MM.1S (cell line): Measurements from ENCODE around the gene ZNHIT6.

ENCODE experiments used
- DNase-seq: peaks from one replicate; pipeline ENCODE4 v3.0.0-alpha.2; 2015
- H2AFZ ChIP-seq: fragments of 300-600 bp; sonication (generic); 2 replicates; pipeline ENCODE4 v1.6.0; 2016; ENCODE audit warnings: antibody characterized with exemption, low read length
- H3F3A ChIP-seq: fragments of 300-600 bp; sonication (generic); 2 replicates; pipeline ENCODE4 v1.6.1; 2016; ENCODE audit warnings: mild to moderate bottlenecking, antibody characterized with exemption, low read length, moderate library complexity, mixed read lengths; ENCODE audit not compliant: insufficient read depth
- H3K27ac ChIP-seq: fragments of 300-600 bp; sonication (generic); 2 replicates; pipeline ENCODE4 v1.5.1; 2016; ENCODE audit warnings: mild to moderate bottlenecking, low read length
- H3K27me3 ChIP-seq: fragments of 300-600 bp; sonication (generic); replicated peaks from 2 replicates; pipeline ENCODE4 v1.6.0; 2016; ENCODE audit warnings: low read length; ENCODE audit not compliant: insufficient read depth
- H3K36me3 ChIP-seq: fragments of 300-600 bp; sonication (generic); replicated peaks from 2 replicates; pipeline ENCODE4 v1.6.1; 2016; ENCODE audit warnings: mild to moderate bottlenecking, low read length, mixed read lengths; ENCODE audit not compliant: insufficient read depth
- H3K4me1 ChIP-seq: fragments of 300-600 bp; sonication (generic); 2 replicates; pipeline ENCODE4 v1.6.1; 2016; ENCODE audit warnings: low read length, mixed read lengths
- H3K4me2 ChIP-seq: fragments of 300-600 bp; sonication (generic); 2 replicates; pipeline ENCODE4 v1.6.0; 2016; ENCODE audit warnings: low read depth, low read length
- H3K4me3 ChIP-seq: fragments of 300-600 bp; sonication (generic); 2 replicates; pipeline ENCODE4 v1.5.1; 2016; ENCODE audit warnings: low read length, mixed read lengths
- H3K79me2 ChIP-seq: fragments of 300-600 bp; sonication (generic); 2 replicates; pipeline ENCODE4 v1.6.1; 2016; ENCODE audit warnings: mixed run types, low read length, mixed read lengths
- H3K9ac ChIP-seq: fragments of 300-600 bp; sonication (generic); 2 replicates; pipeline ENCODE4 v1.6.1; 2016; ENCODE audit warnings: low read length, mixed read lengths
- H3K9me2 ChIP-seq: fragments of 300-600 bp; sonication (generic); replicated peaks from 2 replicates; pipeline ENCODE4 v1.6.1; 2016; ENCODE audit warnings: mild to moderate bottlenecking, low read length, mixed read lengths; ENCODE audit not compliant: insufficient read depth
- H3K9me3 ChIP-seq: fragments of 300-600 bp; sonication (generic); replicated peaks from 2 replicates; pipeline ENCODE4 v1.6.1; 2016; ENCODE audit warnings: mild to moderate bottlenecking, low read length, mixed read lengths; ENCODE audit not compliant: insufficient read depth
- H4K20me1 ChIP-seq: fragments of 300-600 bp; sonication (generic); 2 replicates; pipeline ENCODE4 v1.6.1; 2016; ENCODE audit warnings: mild to moderate bottlenecking, low read length, moderate library complexity, mixed read lengths; ENCODE audit not compliant: insufficient read depth
- EZH2 ChIP-seq: fragments of 300-600 bp; sonication (generic); optimal IDR thresholded peaks from 2 replicates; pipeline ENCODE3; 2017; ENCODE audit warnings: low read depth, mild to moderate bottlenecking, antibody characterized with exemption, low read length, mixed read lengths
- EZH2phosphoT487 ChIP-seq: fragments of 300-600 bp; sonication (generic); IDR thresholded peaks from 2 replicates; pipeline ENCODE4 v1.6.1; 2018; ENCODE audit warnings: antibody characterized with exemption, low read length
- TF ChIP-seq, protein P1 (sequence below): fragments of 300-600 bp; sonication (generic); IDR thresholded peaks from 2 replicates; pipeline ENCODE4 v1.5.1; 2016; ENCODE audit warnings: antibody characterized with exemption, low read length, mixed read lengths

The ZNHIT6 gene, protein sequence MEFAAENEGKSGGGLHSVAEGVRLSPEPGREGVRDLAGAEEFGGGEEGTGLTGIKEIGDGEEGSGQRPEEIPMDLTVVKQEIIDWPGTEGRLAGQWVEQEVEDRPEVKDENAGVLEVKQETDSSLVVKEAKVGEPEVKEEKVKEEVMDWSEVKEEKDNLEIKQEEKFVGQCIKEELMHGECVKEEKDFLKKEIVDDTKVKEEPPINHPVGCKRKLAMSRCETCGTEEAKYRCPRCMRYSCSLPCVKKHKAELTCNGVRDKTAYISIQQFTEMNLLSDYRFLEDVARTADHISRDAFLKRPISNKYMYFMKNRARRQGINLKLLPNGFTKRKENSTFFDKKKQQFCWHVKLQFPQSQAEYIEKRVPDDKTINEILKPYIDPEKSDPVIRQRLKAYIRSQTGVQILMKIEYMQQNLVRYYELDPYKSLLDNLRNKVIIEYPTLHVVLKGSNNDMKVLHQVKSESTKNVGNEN

DNA sequence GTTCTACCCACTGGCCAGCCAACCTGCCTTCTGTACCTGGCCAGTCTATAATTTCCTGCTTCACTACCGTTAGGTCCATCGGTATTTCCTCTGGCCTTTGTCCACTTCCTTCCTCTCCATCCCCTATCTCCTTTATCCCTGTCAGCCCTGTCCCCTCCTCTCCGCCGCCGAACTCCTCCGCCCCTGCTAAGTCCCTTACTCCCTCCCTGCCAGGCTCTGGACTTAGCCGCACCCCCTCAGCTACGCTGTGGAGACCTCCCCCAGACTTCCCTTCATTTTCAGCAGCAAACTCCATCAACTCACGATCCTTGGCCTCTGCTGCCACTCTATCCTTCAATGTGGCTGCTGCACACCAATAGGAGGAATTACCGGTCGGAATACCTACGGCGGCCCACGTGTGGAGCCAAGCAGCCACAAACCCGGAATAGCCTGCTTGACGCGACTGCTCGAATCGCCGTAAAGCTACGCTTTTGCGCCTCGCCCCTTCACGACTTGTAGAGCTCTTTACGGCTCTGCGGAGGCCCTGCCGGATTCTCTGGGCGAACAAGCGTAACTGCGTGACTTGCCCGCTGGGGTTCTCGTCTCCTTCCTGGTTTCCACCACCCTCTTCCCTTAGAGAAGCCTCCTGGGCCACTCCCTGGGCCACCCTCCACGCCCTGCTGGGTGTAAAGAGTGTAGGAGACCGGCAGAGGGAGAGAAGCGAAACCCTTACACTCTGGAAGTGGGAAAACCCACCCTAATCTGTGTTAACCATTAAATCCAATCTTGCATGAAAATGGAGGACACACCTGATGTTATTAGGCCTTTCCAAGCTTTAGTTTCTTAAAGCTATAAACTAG lies at the start of gene ZNHIT6:
Gene ZNHIT6, minus strand, starts transcription at position 444 of the 839 bp plus-strand sequence. Its CDS starts 149 bp downstream, at position 295.
- Histone ChIP-seq H3F3A (0 out of 2 replicates have a peak, but pooled peaks cover 6% of the 10 kb centered on the region), H3K79me2 (peaks cover 40% of the 10 kb centered on the region), H3K9me3 (no peaks in the 10 kb centered on the region), H3K4me2 (peak within 1 kb of the TSS; percentile 50), H3K36me3 (peaks cover 3% of the 10 kb centered on the region; the same call in 1 of the 2 replicates), H3K27ac (peak within 1 kb of the TSS; percentile 49; the same call in 1 of the 2 replicates), H3K9ac (peak within 1 kb of the TSS; percentile 68), H3K9me2 (no peaks in the 10 kb centered on the region), H3K27me3 (no peaks in the 10 kb centered on the region), H4K20me1 (no peaks in the 10 kb centered on the region), H3K4me1 (peaks cover 4% of the 10 kb centered on the region; the same call in 1 of the 2 replicates), H2AFZ (peak within 1 kb of the TSS; percentile 90), H3K4me3 (peak within 1 kb of the TSS; percentile 93)
- DNase-seq: peak; percentile 98
- TF ChIP-seq, protein P1, sequence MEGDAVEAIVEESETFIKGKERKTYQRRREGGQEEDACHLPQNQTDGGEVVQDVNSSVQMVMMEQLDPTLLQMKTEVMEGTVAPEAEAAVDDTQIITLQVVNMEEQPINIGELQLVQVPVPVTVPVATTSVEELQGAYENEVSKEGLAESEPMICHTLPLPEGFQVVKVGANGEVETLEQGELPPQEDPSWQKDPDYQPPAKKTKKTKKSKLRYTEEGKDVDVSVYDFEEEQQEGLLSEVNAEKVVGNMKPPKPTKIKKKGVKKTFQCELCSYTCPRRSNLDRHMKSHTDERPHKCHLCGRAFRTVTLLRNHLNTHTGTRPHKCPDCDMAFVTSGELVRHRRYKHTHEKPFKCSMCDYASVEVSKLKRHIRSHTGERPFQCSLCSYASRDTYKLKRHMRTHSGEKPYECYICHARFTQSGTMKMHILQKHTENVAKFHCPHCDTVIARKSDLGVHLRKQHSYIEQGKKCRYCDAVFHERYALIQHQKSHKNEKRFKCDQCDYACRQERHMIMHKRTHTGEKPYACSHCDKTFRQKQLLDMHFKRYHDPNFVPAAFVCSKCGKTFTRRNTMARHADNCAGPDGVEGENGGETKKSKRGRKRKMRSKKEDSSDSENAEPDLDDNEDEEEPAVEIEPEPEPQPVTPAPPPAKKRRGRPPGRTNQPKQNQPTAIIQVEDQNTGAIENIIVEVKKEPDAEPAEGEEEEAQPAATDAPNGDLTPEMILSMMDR: peak; percentile 45
- no peak for TF ChIP-seq EZH2phosphoT487

DNA sequence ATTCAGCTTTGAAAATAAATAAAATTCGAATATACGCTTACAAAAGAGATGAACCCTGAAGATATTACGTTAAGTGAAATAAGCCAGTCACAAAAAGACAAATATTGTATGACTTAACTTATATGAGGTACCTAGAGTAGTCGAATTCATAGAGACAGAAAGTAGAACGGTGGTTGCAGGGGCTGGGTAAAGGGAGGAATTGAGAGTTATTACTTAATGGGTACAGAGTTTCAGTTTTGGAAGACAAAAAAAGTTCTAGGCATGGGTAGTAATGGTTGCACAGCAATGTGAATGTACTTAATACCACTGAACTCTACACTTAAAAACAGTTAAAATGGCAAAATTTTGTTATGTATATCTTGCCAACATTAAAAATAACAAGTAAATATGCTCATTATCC lies 48.6 kb upstream of the ZNHIT6 start:
- H4K20me1 ChIP-seq: no peaks in the 10 kb centered on the region
- no peaks in the 10 kb centered on the region for H3K79me2 ChIP-seq
- no peak overlapping the region for H3K9ac ChIP-seq
- H3K36me3 ChIP-seq: no peaks in the 10 kb centered on the region
- no peak overlapping the region for H2AFZ ChIP-seq
- no peaks in the 10 kb centered on the region for H3K9me2 ChIP-seq
- H3K27me3 ChIP-seq: no peaks in the 10 kb centered on the region
- peaks cover 5% of the 10 kb centered on the region for H3F3A ChIP-seq
- H3K4me2 ChIP-seq: peak overlapping the region; percentile 3; the same call in 1 of the 2 replicates
- no peak overlapping the region for H3K27ac ChIP-seq
- DNase-seq: peak; percentile 66
- H3K9me3 ChIP-seq: no peaks in the 10 kb centered on the region
- H3K4me3 ChIP-seq: no peak overlapping the region
- peaks cover 15% of the 10 kb centered on the region for H3K4me1 ChIP-seq
- no peak for TF ChIP-seq EZH2phosphoT487
- no peak for TF ChIP-seq EZH2
- TF ChIP-seq, protein P1: no peak

- Histone ChIP-seq H3K9me2 (no peaks in the 10 kb centered on the region), H3K27ac (no peak overlapping the region), H2AFZ (no peak overlapping the region), H3F3A (no peaks in the 10 kb centered on the region), H3K9me3 (no peaks in the 10 kb centered on the region), H3K9ac (no peak overlapping the region), H3K4me3 (no peak overlapping the region), H3K4me1 (no peaks in the 10 kb centered on the region), H4K20me1 (no peaks in the 10 kb centered on the region), H3K27me3 (no peaks in the 10 kb centered on the region), H3K36me3 (no peaks in the 10 kb centered on the region), H3K4me2 (no peak overlapping the region), H3K79me2 (no peaks in the 10 kb centered on the region)
- no peak for DNase-seq
- TF ChIP-seq, protein P1: no peak
- no peak for TF ChIP-seq EZH2phosphoT487
- TF ChIP-seq EZH2: no peak
These were observed 39.9 kb upstream of the ZNHIT6 start for GRCh38 chr1:85748120-85748519.
